Measurements from ENCODE around the gene HAUS8.

The HAUS8 gene

DNA sequence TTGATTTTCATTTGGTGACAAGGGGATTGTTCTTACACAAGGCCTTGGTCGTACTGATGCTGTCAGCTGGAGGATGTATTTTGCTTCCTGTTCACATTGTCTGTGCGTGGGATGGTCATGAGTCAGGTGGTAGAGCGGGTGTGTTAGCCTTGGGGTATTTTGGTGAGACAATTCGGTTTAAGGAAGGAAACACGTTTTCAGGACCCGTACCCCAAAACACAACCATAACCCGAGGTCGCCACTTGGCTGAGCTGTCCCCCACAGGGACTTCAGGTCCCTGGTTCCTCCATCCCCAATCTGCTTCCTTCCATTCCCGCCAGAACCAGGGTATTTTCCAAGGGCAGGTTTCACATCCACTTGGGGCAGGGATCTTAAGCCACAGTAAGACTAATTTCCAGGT is 15.3 kb upstream of the HAUS8 start:
- TF ChIP-seq CTCF (IDR thresholded peaks at IDR 0.05) (no peak), ZFX (IDR thresholded peaks at IDR 0.05; ENCODE audit: borderline replicate concordance) (no peak)
- no peak overlapping the region for H3K27ac ChIP-seq

- no peak for TF ChIP-seq CTCF (IDR thresholded peaks at IDR 0.05)
- no peak overlapping the region for H3K27ac ChIP-seq
Observed at GRCh38 chr19:17088552-17088951, 13.3 kb upstream of the HAUS8 start.

- no peak for TF ChIP-seq CTCF (IDR thresholded peaks at IDR 0.05)
- no peak for TF ChIP-seq ZFX (IDR thresholded peaks at IDR 0.05; ENCODE audit: borderline replicate concordance)
- no peak overlapping the region for H3K27ac ChIP-seq
Observed at GRCh38 chr19:17086834-17087233, 11.6 kb upstream of the HAUS8 start.

GRCh38 chr19:17086120-17086519 is 10.9 kb upstream of the HAUS8 start:
- no peak overlapping the region for H3K27ac ChIP-seq
- TF ChIP-seq ZFX (IDR thresholded peaks at IDR 0.05; ENCODE audit: borderline replicate concordance) (no peak), CTCF (IDR thresholded peaks at IDR 0.05) (no peak)

- no peak overlapping the region for H3K27ac ChIP-seq
- TF ChIP-seq ZFX (IDR thresholded peaks at IDR 0.05; ENCODE audit: borderline replicate concordance) (no peak), CTCF (IDR thresholded peaks at IDR 0.05) (no peak)
Observed at GRCh38 chr19:17081672-17082630, 6.7 kb upstream of the HAUS8 start.

- no peak overlapping the region for H3K27ac ChIP-seq
- no peak for TF ChIP-seq ZFX (IDR thresholded peaks at IDR 0.05; ENCODE audit: borderline replicate concordance)
- no peak for TF ChIP-seq CTCF (IDR thresholded peaks at IDR 0.05)
Observed at GRCh38 chr19:17080440-17080801, 5.2 kb upstream of the HAUS8 start.

DNA sequence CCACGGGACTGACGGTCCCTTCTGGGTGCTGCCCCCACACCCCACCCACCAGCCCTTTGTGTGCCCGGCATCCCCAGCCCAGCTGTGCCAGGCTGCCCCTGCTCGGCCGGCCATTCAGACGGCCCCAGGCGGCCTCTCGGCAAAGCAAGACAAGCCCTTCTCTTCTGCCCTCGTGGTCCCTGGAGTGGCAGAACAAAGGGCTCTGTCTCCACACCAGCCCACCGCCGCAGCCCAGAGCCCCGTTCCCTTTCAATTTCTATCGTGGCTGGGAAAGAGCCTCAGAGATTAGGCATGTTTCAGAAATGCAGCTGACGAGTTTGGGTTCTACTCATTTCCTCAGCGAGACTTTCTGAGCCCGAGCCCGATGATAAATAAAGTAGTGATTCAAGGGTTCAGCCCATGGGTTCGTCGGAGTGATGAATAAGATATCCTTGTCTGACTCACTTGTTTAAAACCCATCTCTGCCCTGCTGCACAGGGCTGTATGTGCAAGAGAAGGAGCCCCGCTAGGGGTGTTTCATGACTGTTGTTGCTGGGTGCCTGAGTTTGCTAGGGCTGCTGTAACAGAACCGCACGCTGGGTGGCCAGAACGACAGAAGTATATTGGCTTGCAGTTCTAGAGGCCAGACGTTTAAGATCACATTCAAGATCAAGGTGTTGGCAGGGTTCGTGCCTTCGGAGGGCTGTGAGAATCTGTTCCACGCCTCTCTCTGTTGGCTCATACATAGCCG is 4.6 kb upstream of the HAUS8 start:
- no peak overlapping the region for H3K27ac ChIP-seq
- no peak for TF ChIP-seq CTCF (IDR thresholded peaks at IDR 0.05)

Measured in 22Rv1 (cell line).